Psoas muscle (tissue), 8 donors: ENCODE measurements around the gene CLEC2L. TPM values are rescaled to one million over a fixed set of nuclear protein-coding genes. Genes with fewer than 3 reads are reported as not detected.

ENCODE experiments used
- ATAC-seq, 4 donors: fragments of 200-7000 bp; cut with Tn5 transposase; one replicate each; pipeline ENCODE4 v1.9.1; 2020; ENCODE audit warnings: moderate library complexity in 3 of 4, mild to moderate bottlenecking in 2 of 4
- DNase-seq, 2 donors: peaks; one replicate each; pipeline ENCODE4 v3.0.0-alpha.2; 2020
- H3K27ac ChIP-seq: fragments of 200-600 bp; one replicate; pipeline ENCODE4 v1.8.0; 2022
- H3K27me3 ChIP-seq, 3 donors: fragments of 200-600 bp in 1 of 3; one replicate each; pipeline versions ENCODE4 v1.6.1 to v1.8.0; 2013 to 2022; ENCODE audit warnings: low read length in 2 of 3, mild to moderate bottlenecking in 2 of 3, moderate library complexity in 1 of 3; ENCODE audit not compliant: insufficient read depth in 3 of 3
- H3K36me3 ChIP-seq, 2 donors: fragments of 200-600 bp in 1 of 2; one replicate each; pipeline versions ENCODE4 v1.6.1 to v1.8.0; 2013 to 2022; ENCODE audit warnings: low read depth in 1 of 2, mild to moderate bottlenecking in 1 of 2, moderate library complexity in 1 of 2; ENCODE audit not compliant: insufficient read depth in 1 of 2
- H3K4me1 ChIP-seq: fragments of 200-600 bp; one replicate; pipeline ENCODE4 v1.8.0; 2022
- H3K4me3 ChIP-seq: fragments of 200-600 bp; one replicate; pipeline ENCODE4 v1.8.0; 2022; ENCODE audit warnings: mild to moderate bottlenecking
- H3K9me3 ChIP-seq: fragments of 200-600 bp; one replicate; pipeline ENCODE4 v1.8.0; 2022
- WGBS, 3 donors: extraction: QIAGEN DNeasy Blood & Tissue Kit; methylation state at CpG; one replicate each; pipeline versions ENCODE4 v1.1.6 to v1.1.7; 2013; 5-methylcytosine and 5-hydroxymethylcytosine counted together
- intact Hi-C, 2 donors: fragments of 100-400 bp; cut with DNase I; formaldehyde crosslinking; loops; one replicate each; pipeline versions ENCODE4 v1.11.0 to v1.14.2; 2022
- polyA plus RNA-seq, 3 donors: library from polyadenylated mRNA; stranded (reverse); fragments of 200-250 nt; gene quantifications; one replicate each; pipeline ENCODE4 v1.2.3, GENCODE V29; 2013
- total RNA-seq, 4 donors: library from RNA; stranded (reverse); fragmentation: NEBNext Ultra II Directional in 2 of 4; extraction: Animal tissue kit (Norgen Biotek cat#: 25700) in 2 of 4; gene quantifications; one replicate each; pipeline versions ENCODE4 v1.2.1 to v1.2.4, GENCODE V29; 2021 to 2023
- TF ChIP-seq, protein P1 (sequence below): fragments of 200-600 bp; IDR thresholded peaks from one replicate; pipeline ENCODE4 v1.8.0; 2022; ENCODE audit warnings: antibody characterized with exemption
- donor health status: healthy with polysubstance abuse.
- donor health status: DM: no; HTN: no; CAD: no; lungs with moderate emphysema.
- donor health status: Bipolar disorder and iron deficiency.
- donor health status: healthy.
- donor health status: DM: yes; HTN: yes; CAD: no.
- donor health status: DM: no; HTN: no; CAD: no.
- donor health status: DM: no; HTN: no; CAD: no.
- donor health status: DM: yes; HTN: yes; CAD: no.

Gene CLEC2L
- total and polyA plus RNA-seq, 7 donors, result 0.12 to 1.5 (median 0.83) TPM; not detected in 1

DNA sequence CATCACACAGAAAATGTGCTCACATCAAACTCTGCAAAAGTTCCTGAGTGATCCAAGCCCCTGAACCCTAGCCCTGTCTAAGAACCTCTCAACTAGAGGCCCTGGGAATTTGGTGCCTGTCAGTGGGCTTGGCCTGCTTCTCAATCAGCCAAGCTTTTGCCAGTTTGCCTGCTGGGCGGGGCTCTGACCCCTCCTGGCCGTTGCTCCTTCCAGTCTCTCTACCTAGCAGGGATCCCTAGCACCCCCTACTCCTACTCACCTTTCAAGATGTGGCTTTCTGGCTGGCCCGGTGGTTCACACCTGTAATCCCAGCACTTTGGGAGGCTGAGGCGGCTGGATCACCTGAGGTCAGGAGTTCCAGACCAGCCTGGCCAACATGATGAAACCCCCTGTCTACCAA, 42.1 kb upstream of the CLEC2L start:
- H3K4me3 ChIP-seq, result no peak overlapping the region
- H3K4me1 ChIP-seq, result peaks cover 10% of the 10 kb centered on the region
- TF ChIP-seq, protein P1, sequence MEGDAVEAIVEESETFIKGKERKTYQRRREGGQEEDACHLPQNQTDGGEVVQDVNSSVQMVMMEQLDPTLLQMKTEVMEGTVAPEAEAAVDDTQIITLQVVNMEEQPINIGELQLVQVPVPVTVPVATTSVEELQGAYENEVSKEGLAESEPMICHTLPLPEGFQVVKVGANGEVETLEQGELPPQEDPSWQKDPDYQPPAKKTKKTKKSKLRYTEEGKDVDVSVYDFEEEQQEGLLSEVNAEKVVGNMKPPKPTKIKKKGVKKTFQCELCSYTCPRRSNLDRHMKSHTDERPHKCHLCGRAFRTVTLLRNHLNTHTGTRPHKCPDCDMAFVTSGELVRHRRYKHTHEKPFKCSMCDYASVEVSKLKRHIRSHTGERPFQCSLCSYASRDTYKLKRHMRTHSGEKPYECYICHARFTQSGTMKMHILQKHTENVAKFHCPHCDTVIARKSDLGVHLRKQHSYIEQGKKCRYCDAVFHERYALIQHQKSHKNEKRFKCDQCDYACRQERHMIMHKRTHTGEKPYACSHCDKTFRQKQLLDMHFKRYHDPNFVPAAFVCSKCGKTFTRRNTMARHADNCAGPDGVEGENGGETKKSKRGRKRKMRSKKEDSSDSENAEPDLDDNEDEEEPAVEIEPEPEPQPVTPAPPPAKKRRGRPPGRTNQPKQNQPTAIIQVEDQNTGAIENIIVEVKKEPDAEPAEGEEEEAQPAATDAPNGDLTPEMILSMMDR, result no peak
- ATAC-seq (no peak), DNase-seq (no peak)
- peaks cover 0 to 50% (median 25%) of the 10 kb centered on the region in 3 donors for H3K27me3 ChIP-seq
- WGBS, 3 donors, result 70 to 78% (median 78%) methylated on average over 4 of the region's 4 CpGs
- no peak overlapping the region for H3K27ac ChIP-seq
- no peaks in the 10 kb centered on the region for H3K36me3 ChIP-seq
- intact Hi-C loops, result no loop called here
- H3K9me3 ChIP-seq, result no peaks in the 10 kb centered on the region

DNA sequence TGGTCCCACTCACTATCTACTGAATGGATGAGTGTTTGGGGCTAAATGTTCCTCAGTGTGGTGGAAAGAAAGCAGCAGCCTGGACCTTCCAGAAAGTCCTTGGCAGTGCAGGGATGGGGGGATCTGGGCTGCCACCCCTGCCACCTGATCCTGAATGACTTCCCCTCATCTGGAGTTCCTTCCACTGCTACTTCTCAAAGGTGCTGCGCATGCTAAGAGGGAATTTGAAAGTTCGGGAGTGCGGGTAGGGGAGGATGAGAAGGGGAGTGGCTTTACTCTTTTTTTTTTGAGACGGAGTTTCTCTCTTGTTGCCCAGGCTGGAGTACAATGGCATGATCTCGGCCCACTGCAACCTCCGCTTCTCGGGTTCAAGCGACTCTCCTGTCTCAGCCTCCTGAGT, 41.4 kb upstream of the CLEC2L start:
- no peak for DNase-seq
- Histone ChIP-seq H3K27me3 (peaks cover 0 to 50% (median 25%) of the 10 kb centered on the region in 3 donors), H3K4me3 (no peak overlapping the region), H3K4me1 (peaks cover 10% of the 10 kb centered on the region), H3K36me3 (no peaks in the 10 kb centered on the region), H3K9me3 (no peaks in the 10 kb centered on the region), H3K27ac (no peak overlapping the region)
- no peak for ATAC-seq
- intact Hi-C loops, result no loop called here
- TF ChIP-seq, protein P1, result no peak
- WGBS, 3 donors, result 47 to 57% (median 52%) methylated on average over 8 of the region's 8 CpGs

DNA sequence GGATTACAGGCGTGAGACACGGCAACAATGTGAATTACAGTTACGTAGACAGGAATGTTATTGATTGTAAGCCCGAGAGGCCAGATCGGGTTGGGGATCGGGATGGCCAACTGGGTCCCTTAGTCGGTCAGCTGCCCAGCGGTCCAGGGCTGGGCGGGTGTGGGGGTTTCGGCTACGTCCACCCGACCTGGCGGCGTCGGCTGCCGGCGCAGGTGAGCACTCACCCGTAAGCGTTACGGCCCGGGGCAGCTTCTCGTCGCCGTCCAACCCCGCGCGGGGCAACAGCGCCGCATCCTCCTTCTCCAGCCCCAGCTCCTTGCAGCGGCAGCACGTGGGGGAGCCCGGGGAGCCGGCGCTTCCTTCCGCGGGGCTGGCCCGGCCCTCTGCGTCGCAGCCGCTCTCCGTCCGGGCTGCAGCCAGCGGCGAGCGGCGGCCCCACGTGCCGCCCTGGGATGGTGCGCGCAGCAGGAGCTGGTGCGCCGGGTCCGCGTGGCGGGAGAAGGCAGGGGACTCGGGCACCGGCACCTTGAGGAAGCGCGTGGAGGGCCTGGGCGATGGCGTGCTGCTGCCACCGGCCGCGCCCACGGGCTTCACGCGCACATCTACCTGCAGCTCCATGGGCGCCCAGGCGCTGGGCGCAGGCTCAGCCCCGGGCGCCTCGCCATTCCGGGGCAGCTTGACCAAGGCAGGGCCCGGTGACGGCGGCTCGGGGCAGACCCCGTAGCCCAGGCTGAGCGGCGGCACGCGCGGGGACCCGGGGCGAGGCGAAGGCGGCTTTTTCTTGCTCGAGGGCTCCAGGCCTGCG, 40.6 kb upstream of the CLEC2L start:
- no peaks in the 10 kb centered on the region for H3K36me3 ChIP-seq
- intact Hi-C loops, result no loop called here
- H3K27me3 ChIP-seq, result peaks cover 0 to 53% (median 27%) of the 10 kb centered on the region in 3 donors
- WGBS, 3 donors, result 2 to 3% (median 2%) methylated on average over 43 to 90 of the region's 90 CpGs
- H3K4me3 ChIP-seq, result peak overlapping the region; percentile 56
- TF ChIP-seq, protein P1, result no peak
- peaks cover 10% of the 10 kb centered on the region for H3K4me1 ChIP-seq
- ATAC-seq (peak; percentile 51 to 71 (median 60)), DNase-seq (no peak)
- no peak overlapping the region for H3K27ac ChIP-seq
- no peaks in the 10 kb centered on the region for H3K9me3 ChIP-seq

DNA sequence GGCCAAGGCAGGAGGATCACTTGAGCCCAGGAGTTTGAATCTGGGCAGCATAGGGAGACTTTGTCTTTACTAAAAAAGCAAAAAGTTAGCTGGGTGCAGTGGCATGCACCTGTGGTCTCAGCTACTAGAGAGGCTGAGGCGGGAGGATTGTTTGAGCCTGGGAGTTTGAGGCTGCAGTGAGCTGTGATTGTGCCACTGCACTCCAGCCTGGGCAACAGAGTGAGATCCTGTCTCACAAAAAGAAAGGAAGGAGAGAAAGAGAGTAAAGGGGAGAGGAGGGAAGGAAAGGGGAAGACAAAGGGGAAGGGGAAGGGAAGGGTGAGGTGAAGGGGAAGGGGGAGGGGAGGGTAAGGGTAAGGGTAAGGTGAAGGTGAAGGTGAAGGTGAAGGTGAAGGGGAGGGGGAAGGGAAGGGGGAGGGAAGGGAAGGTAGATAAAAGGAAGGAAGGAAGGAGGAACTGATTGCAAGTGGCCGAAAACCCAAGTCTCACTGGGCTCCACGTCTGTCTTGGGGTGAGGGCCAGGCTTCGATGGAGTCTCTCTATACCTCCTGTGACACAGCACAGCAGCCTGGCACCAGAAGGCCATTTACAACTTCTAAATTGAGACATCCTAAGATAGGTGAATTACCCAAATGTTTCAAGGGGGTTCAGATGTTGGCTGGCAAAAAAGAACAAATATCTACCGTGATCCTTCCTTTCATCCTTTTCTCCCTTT, 36.0 kb upstream of the CLEC2L start:
- Histone ChIP-seq H3K27me3 (peaks cover 0 to 41% (median 17%) of the 10 kb centered on the region in 3 donors), H3K9me3 (peaks cover 12% of the 10 kb centered on the region), H3K4me3 (no peak overlapping the region), H3K4me1 (peaks cover 10% of the 10 kb centered on the region), H3K36me3 (no peaks in the 10 kb centered on the region), H3K27ac (no peak overlapping the region)
- intact Hi-C loops, result no loop called here
- TF ChIP-seq, protein P1, result no peak
- WGBS, 3 donors, result 72 to 79% (median 77%) methylated on average over 5 of the region's 5 CpGs
- DNase-seq (no peak), ATAC-seq (no peak)
